ENCODE data around the gene NOC2L. TPM values are rescaled to one million over a fixed set of nuclear protein-coding genes. Genes with fewer than 3 reads are reported as not detected.

Gene NOC2L
- total and polyA plus RNA-seq, 9 donors = 39.8 to 49.9 (median 45.5) TPM

DNA sequence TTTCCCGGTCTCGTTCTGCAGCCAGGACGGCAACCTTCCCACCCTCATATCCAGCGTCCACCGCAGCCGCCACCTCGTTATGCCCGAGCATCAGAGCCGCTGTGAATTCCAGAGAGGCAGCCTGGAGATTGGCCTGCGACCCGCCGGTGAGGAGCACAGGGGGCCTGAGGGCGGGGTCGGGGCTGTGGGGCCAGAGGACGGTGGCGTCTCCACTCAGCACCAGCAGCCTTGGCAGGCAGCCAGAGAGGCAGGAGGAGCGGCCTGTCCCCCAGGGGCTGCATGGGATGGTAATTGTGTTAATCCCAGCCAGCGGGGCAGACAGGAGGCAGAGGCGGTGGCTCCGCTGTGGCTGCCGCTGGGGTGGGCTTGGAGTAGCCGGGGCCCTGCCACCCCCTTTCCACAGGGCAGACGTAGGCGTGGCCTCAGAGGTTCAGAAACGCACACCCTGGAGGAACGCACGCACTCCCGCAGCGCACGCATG, 23.3 kb downstream of the NOC2L start:
- no peak overlapping the region for H3K27ac ChIP-seq (ENCODE audit: low read length)
- 4% methylated on average over 18 of the region's 30 CpGs for WGBS (ENCODE audit: insufficient coverage)
- DNase-seq = no peak

GRCh38 chr1:934991-935750, 23.9 kb downstream of the NOC2L start:
- WGBS (ENCODE audit: insufficient coverage) = 11% methylated on average over 37 of the region's 37 CpGs
- Histone ChIP-seq H3K4me1 (ENCODE audit: control insufficient read depth, insufficient read depth, low read length) (peaks cover 31% of the 10 kb centered on the region), H3K27me3 (ENCODE audit: control insufficient read depth, insufficient read depth, low read length) (peaks cover 86% of the 10 kb centered on the region), H3K9me3 (replicated peaks; ENCODE audit: control insufficient read depth, low read depth, low read length) (no peaks in the 10 kb centered on the region), H3K4me3 (ENCODE audit: low read length) (no peak overlapping the region), H3K36me3 (ENCODE audit: control insufficient read depth, insufficient read depth, low read length) (no peaks in the 10 kb centered on the region), H3K27ac (ENCODE audit: low read length) (no peak overlapping the region)
- no peak for DNase-seq

More for the DNA sequence above, 23.3 kb downstream of the NOC2L start:
- Histone ChIP-seq H3K9me3 (replicated peaks; ENCODE audit: control insufficient read depth, low read depth, low read length) (no peaks in the 10 kb centered on the region), H3K27me3 (ENCODE audit: control insufficient read depth, insufficient read depth, low read length) (peaks cover 85% of the 10 kb centered on the region), H3K4me1 (ENCODE audit: control insufficient read depth, insufficient read depth, low read length) (peaks cover 36% of the 10 kb centered on the region), H3K36me3 (ENCODE audit: control insufficient read depth, insufficient read depth, low read length) (no peaks in the 10 kb centered on the region), H3K4me3 (ENCODE audit: low read length) (no peak overlapping the region)

DNA sequence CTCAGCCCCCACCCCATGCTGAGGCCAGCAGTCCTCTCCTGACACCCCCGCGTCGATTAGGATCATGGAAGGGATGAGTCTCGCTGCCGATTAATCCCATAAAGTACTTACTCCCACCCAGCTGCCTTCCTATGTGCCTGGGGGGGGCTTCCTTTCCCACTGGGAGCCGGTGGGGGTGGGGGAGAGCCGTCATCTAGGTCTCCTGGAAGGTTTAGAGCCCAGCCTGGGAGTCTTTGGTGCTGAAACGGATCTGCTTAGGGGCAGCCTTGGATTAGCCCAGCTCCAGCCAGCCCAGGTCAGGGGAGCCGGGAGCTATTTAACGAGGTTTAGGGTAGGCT, 25.5 kb downstream of the NOC2L start:
- Histone ChIP-seq H3K27me3 (ENCODE audit: control insufficient read depth, insufficient read depth, low read length) (peaks cover 87% of the 10 kb centered on the region), H3K36me3 (ENCODE audit: control insufficient read depth, insufficient read depth, low read length) (no peaks in the 10 kb centered on the region), H3K9me3 (replicated peaks; ENCODE audit: control insufficient read depth, low read depth, low read length) (no peaks in the 10 kb centered on the region), H3K4me3 (ENCODE audit: low read length) (no peak overlapping the region), H3K27ac (ENCODE audit: low read length) (no peak overlapping the region), H3K4me1 (ENCODE audit: control insufficient read depth, insufficient read depth, low read length) (peaks cover 17% of the 10 kb centered on the region)
- no peak for DNase-seq
- 27% methylated on average over 3 of the region's 10 CpGs for WGBS (ENCODE audit: insufficient coverage)

GRCh38 chr1:932776-933602, 26.1 kb downstream of the NOC2L start:
- Histone ChIP-seq H3K9me3 (replicated peaks; ENCODE audit: control insufficient read depth, low read depth, low read length) (no peaks in the 10 kb centered on the region), H3K4me1 (ENCODE audit: control insufficient read depth, insufficient read depth, low read length) (peaks cover 14% of the 10 kb centered on the region), H3K4me3 (ENCODE audit: low read length) (no peak overlapping the region), H3K27ac (ENCODE audit: low read length) (no peak overlapping the region), H3K36me3 (ENCODE audit: control insufficient read depth, insufficient read depth, low read length) (no peaks in the 10 kb centered on the region), H3K27me3 (ENCODE audit: control insufficient read depth, insufficient read depth, low read length) (peaks cover 86% of the 10 kb centered on the region)
- DNase-seq = no peak
- 79% methylated on average over 21 of the region's 25 CpGs for WGBS (ENCODE audit: insufficient coverage)

DNA sequence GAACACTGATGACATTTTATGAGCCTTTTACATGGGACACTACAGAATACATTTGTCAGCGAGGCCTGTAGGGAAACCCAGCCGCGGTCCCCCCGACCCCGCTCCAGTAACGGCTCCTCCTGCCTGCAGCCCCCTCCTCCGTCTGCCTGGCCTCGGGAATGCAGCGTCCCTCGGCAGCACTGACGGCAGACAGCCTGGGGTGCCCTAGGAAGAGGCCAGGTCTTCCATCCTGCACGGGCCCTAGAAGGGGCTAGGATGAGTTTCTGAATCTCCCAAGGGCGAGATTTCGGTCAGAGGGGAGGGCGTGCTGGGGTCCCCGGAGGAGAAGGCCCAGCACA, 26.9 kb downstream of the NOC2L start:
- Histone ChIP-seq H3K4me1 (ENCODE audit: control insufficient read depth, insufficient read depth, low read length) (peaks cover 14% of the 10 kb centered on the region), H3K4me3 (ENCODE audit: low read length) (no peak overlapping the region), H3K9me3 (replicated peaks; ENCODE audit: control insufficient read depth, low read depth, low read length) (no peaks in the 10 kb centered on the region), H3K27me3 (ENCODE audit: control insufficient read depth, insufficient read depth, low read length) (peaks cover 86% of the 10 kb centered on the region), H3K27ac (ENCODE audit: low read length) (no peak overlapping the region), H3K36me3 (ENCODE audit: control insufficient read depth, insufficient read depth, low read length) (no peaks in the 10 kb centered on the region)
- 64% methylated on average over 15 of the region's 16 CpGs for WGBS (ENCODE audit: insufficient coverage)
- no peak for DNase-seq

- no peaks in the 10 kb centered on the region for H3K36me3 ChIP-seq (ENCODE audit: control insufficient read depth, insufficient read depth, low read length)
- H3K27ac ChIP-seq (ENCODE audit: low read length) = no peak overlapping the region
- H3K9me3 ChIP-seq (replicated peaks; ENCODE audit: control insufficient read depth, low read depth, low read length) = no peaks in the 10 kb centered on the region
- no peak overlapping the region for H3K4me3 ChIP-seq (ENCODE audit: low read length)
- no peak for DNase-seq
- H3K27me3 ChIP-seq (ENCODE audit: control insufficient read depth, insufficient read depth, low read length) = peaks cover 86% of the 10 kb centered on the region
- WGBS (ENCODE audit: insufficient coverage) = 58% methylated on average over 12 of the region's 15 CpGs
- peaks cover 14% of the 10 kb centered on the region for H3K4me1 ChIP-seq (ENCODE audit: control insufficient read depth, insufficient read depth, low read length)
These were observed 27.5 kb downstream of the NOC2L start for GRCh38 chr1:931380-932172.

- Histone ChIP-seq H3K36me3 (ENCODE audit: control insufficient read depth, insufficient read depth, low read length) (no peaks in the 10 kb centered on the region), H3K4me3 (ENCODE audit: low read length) (no peak overlapping the region), H3K9me3 (replicated peaks; ENCODE audit: control insufficient read depth, low read depth, low read length) (no peaks in the 10 kb centered on the region), H3K4me1 (ENCODE audit: control insufficient read depth, insufficient read depth, low read length) (peaks cover 12% of the 10 kb centered on the region), H3K27ac (ENCODE audit: low read length) (no peak overlapping the region), H3K27me3 (ENCODE audit: control insufficient read depth, insufficient read depth, low read length) (peaks cover 86% of the 10 kb centered on the region)
- WGBS (ENCODE audit: insufficient coverage) = 61% methylated on average over 12 of the region's 18 CpGs
- DNase-seq = no peak
These were observed 28.4 kb downstream of the NOC2L start for GRCh38 chr1:930633-931138.

- no peaks in the 10 kb centered on the region for H3K9me3 ChIP-seq (replicated peaks; ENCODE audit: control insufficient read depth, low read depth, low read length)
- no peak for DNase-seq
- H3K27ac ChIP-seq (ENCODE audit: low read length) = no peak overlapping the region
- no peaks in the 10 kb centered on the region for H3K36me3 ChIP-seq (ENCODE audit: control insufficient read depth, insufficient read depth, low read length)
- H3K4me1 ChIP-seq (ENCODE audit: control insufficient read depth, insufficient read depth, low read length) = peaks cover 8% of the 10 kb centered on the region
- peaks cover 86% of the 10 kb centered on the region for H3K27me3 ChIP-seq (ENCODE audit: control insufficient read depth, insufficient read depth, low read length)
- 79% methylated on average over 30 of the region's 40 CpGs for WGBS (ENCODE audit: insufficient coverage)
- H3K4me3 ChIP-seq (ENCODE audit: low read length) = no peak overlapping the region
These were observed 29.1 kb downstream of the NOC2L start for GRCh38 chr1:929712-930632.

Measured in muscle of leg (tissue), 11 donors.